K562 (cell line): ENCODE results near the gene GTPBP1. TPM values are rescaled to one million over a fixed set of nuclear protein-coding genes. Genes with fewer than 3 reads are reported as not detected.

Experiments
- ARID1B ChIP-seq: fragments of 450-650 bp; IDR thresholded peaks from 2 replicates; pipeline ENCODE4 v1.6.1; 2016; ENCODE audit warnings: antibody characterized with exemption, mild to moderate bottlenecking, inconsistent platforms
- BRCA1 ChIP-seq, 2 experiments: fragments of 450-650 bp in 1 of 2; sonication (generic) in 1 of 2; formaldehyde crosslinking in 1 of 2; IDR thresholded peaks; 2 replicates each; pipeline versions ENCODE4 v1.5.0 to v1.6.1; 2017 to 2020; ENCODE audit warnings: mild to moderate bottlenecking in 1 of 2, missing genetic modification reagents in 1 of 2
- ELF2 ChIP-seq: fragments of 250-450 bp; sonication (Bioruptor Pico); IDR thresholded peaks from 2 replicates; pipeline ENCODE4 v1.5.0; 2021; ENCODE audit warnings: mild to moderate bottlenecking
- ESRRA ChIP-seq: fragments of 450-650 bp; IDR thresholded peaks from 2 replicates; pipeline ENCODE4 v1.6.1; 2014; ENCODE audit warnings: low read depth, mild to moderate bottlenecking, moderate library complexity, borderline replicate concordance
- GABPA ChIP-seq: fragments of 200-800 bp; sonication (Bioruptor generic); conservative IDR thresholded peaks from 2 replicates; pipeline ENCODE4 v1.6.1; 2016; ENCODE audit warnings: low read depth, missing genetic modification characterization, missing compliant biosample characterization
- HDAC1 ChIP-seq, 2 experiments: fragments of 450-650 bp; IDR thresholded peaks; 2 replicates each; pipeline ENCODE4 v1.6.1; 2016 to 2017; ENCODE audit warnings: inconsistent platforms in 1 of 2, mild to moderate bottlenecking in 1 of 2, moderate library complexity in 1 of 2
- JUN ChIP-seq, 2 experiments: sonication (generic) in 1 of 2; formaldehyde crosslinking in 1 of 2; IDR thresholded peaks; 2 replicates each; pipeline versions ENCODE4 v1.6.1 to v1.8.0; 2012 to 2022; ENCODE audit warnings: borderline replicate concordance in 2 of 2, mild to moderate bottlenecking in 2 of 2, improper control_type of control experiment in 1 of 2, low read depth in 1 of 2, low read length in 1 of 2, missing genetic modification reagents in 1 of 2
- JUNB ChIP-seq: fragments of 450-650 bp; formaldehyde crosslinking; conservative IDR thresholded peaks from 2 replicates; pipeline ENCODE4 v1.4.0; 2020; ENCODE audit warnings: mild to moderate bottlenecking
- KLF1 ChIP-seq: fragments of 450-650 bp; IDR thresholded peaks from 2 replicates; pipeline ENCODE4 v1.6.1; 2016; ENCODE audit warnings: missing genetic modification characterization, missing compliant biosample characterization
- MBD2 ChIP-seq: sonication (generic); IDR thresholded peaks from 2 replicates; pipeline ENCODE4 v1.6.1; 2016; ENCODE audit warnings: low read depth, borderline replicate concordance
- MYNN ChIP-seq, 2 experiments: sonication (generic); formaldehyde crosslinking in 1 of 2; IDR thresholded peaks; 2 replicates each; pipeline versions ENCODE4 v1.5.0 to v1.6.1; 2016 to 2020; ENCODE audit warnings: antibody characterized with exemption in 1 of 2, missing genetic modification reagents in 1 of 2
- RBFOX2 ChIP-seq: fragments of 200-400 bp; formaldehyde crosslinking; IDR thresholded peaks from 2 replicates; pipeline ENCODE4 v1.6.1; 2017; ENCODE audit warnings: low read depth, mild to moderate bottlenecking, low read length, moderate library complexity
- TAL1 ChIP-seq: fragments of 450-650 bp; IDR thresholded peaks from 2 replicates; pipeline ENCODE4 v1.6.1; 2016; ENCODE audit warnings: mild to moderate bottlenecking
- YY1 ChIP-seq, 3 experiments: IDR thresholded peaks; 2 replicates each; pipeline ENCODE4 v1.6.1; 2011; ENCODE audit warnings: low read length in 2 of 3, mild to moderate bottlenecking in 2 of 3, moderate library complexity in 2 of 3, borderline replicate concordance in 1 of 3, control low read depth in 1 of 3, low read depth in 1 of 3; ENCODE audit not compliant: insufficient read depth in 3 of 3, insufficient replicate concordance in 2 of 3, control insufficient read depth in 1 of 3, insufficient read length in 1 of 3; ENCODE audit errors: extremely low read depth in 1 of 3
- ZBTB17 ChIP-seq: fragments of 450-650 bp; formaldehyde crosslinking; IDR thresholded peaks from 2 replicates; pipeline ENCODE4 v1.4.0; 2020; ENCODE audit warnings: mild to moderate bottlenecking
- polyA plus RNA-seq, 8 experiments: library from polyadenylated mRNA; depleted of rRNA in 4 of 8; stranded (reverse) in 5 of 8; unstranded in 3 of 8; fragments of >200 nt; fragmentation: Nextera tagmentation in 2 of 8; fragmentation: Illumina TruSeq in 1 of 8; extraction: Ambion mirVana in 2 of 8; extraction: Trizol in 1 of 8; gene quantifications; 2 replicates each; pipeline versions ENCODE4 v1.2.1 to v1.2.3, GENCODE V29; 2011 to 2014; ENCODE audit warnings: inconsistent platforms in 1 of 8, missing spikeins in 1 of 8
- total RNA-seq, 7 experiments: library from RNA; depleted of rRNA in 6 of 7; stranded (reverse); fragments of >200 nt in 6 of 7; fragmentation: Illumina TruSeq in 2 of 7; extraction: Trizol in 2 of 7; gene quantifications; 2 replicates each; pipeline versions ENCODE4 v1.2.1 to v1.2.3, GENCODE V29; 2011 to 2021; ENCODE audit warnings: low replicate concordance in 1 of 7
- TF ChIP-seq, protein P1 (sequence below): sonication (generic); formaldehyde crosslinking; IDR thresholded peaks from 2 replicates; pipeline ENCODE4 v1.8.0; 2022; ENCODE audit warnings: mild to moderate bottlenecking, missing genetic modification reagents
- TF ChIP-seq, protein P2 (sequence below): fragments of 450-650 bp; IDR thresholded peaks from one replicate; pipeline ENCODE4 v1.6.1; 2018; ENCODE audit warnings: mild to moderate bottlenecking, moderate library complexity; ENCODE audit not compliant: partially characterized antibody
- TF ChIP-seq, protein P3 (sequence below), 2 experiments: fragments of 450-650 bp in 1 of 2; sonication (generic) in 1 of 2; formaldehyde crosslinking in 1 of 2; IDR thresholded peaks in 1 of 2; conservative IDR thresholded peaks in 1 of 2; 2 replicates each; pipeline versions ENCODE4 v1.6.1 to v1.8.1; 2016 to 2023; ENCODE audit warnings: mild to moderate bottlenecking in 2 of 2, moderate library complexity in 2 of 2, inconsistent platforms in 1 of 2, missing genetic modification reagents in 1 of 2
- TF ChIP-seq, protein P4 (sequence below): fragments of 250-450 bp; sonication (Bioruptor Pico); IDR thresholded peaks from 2 replicates; pipeline ENCODE4 v1.8.0; 2021; ENCODE audit warnings: moderate library complexity, mild to moderate bottlenecking, inconsistent platforms
- TF ChIP-seq, protein P5 (sequence below): fragments of 200-800 bp; sonication (Bioruptor generic); IDR thresholded peaks from 2 replicates; pipeline ENCODE4 v1.6.1; 2017; ENCODE audit warnings: missing genetic modification characterization, missing compliant biosample characterization

Gene GTPBP1
- total and polyA plus RNA-seq, 9 of the 15 experiments (the other 6 are each of a cell fraction or from before 2014, with no cell fraction given), result 0.83 to 53.2 (median 23.3) TPM

DNA sequence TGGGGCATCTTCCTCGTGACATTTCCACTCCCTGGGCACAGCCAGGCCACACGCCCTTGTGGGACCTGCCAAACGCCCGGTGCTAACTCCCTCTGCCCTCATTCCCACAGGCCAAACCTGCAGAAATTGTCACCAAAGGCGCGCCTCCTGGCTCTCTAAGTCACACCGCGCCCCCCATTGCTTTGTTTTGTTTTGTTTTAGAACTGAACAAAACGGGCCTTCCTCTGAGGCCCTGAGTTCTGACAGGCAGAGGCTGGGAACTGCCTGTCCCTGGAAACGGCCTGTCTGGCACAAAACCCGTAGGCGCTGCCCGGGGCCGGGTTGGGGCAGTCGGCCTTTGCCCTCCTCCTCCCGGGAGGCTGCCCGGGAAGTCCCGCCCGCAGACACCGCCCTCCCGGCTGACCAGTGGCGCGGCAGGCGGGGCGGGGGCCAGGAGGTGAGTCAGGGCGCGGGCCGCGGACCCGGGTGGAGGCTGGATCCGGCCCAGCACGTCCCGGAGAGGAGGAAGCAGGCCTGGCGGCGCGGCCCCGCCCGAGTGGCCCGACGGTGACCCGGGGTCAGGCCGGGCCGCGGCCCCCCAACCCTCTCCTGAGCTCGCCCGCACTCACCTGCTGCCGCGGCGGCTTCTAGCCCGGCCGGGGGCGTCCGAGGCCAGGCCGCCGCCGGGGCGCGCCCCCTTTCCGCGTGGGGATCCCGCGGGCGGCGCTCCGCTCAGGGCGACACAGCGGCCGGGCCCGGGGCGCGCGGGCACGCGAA is 49.6 kb downstream of the GTPBP1 start (continued):
- TF ChIP-seq, protein P1, sequence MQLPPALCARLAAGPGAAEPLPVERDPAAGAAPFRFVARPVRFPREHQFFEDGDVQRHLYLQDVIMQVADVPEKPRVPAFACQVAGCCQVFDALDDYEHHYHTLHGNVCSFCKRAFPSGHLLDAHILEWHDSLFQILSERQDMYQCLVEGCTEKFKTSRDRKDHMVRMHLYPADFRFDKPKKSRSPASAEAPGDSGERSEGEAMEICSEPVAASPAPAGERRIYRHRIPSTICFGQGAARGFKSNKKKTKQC, result peak; percentile 73; the same call in 1 of the 2 replicates
- TF ChIP-seq BRCA1 (IDR thresholded peaks at IDR 0.05), result no peak
- no peak for TF ChIP-seq BRCA1 (CRISPR knock-in tag; IDR thresholded peaks at IDR 0.05)
- TF ChIP-seq, protein P2, sequence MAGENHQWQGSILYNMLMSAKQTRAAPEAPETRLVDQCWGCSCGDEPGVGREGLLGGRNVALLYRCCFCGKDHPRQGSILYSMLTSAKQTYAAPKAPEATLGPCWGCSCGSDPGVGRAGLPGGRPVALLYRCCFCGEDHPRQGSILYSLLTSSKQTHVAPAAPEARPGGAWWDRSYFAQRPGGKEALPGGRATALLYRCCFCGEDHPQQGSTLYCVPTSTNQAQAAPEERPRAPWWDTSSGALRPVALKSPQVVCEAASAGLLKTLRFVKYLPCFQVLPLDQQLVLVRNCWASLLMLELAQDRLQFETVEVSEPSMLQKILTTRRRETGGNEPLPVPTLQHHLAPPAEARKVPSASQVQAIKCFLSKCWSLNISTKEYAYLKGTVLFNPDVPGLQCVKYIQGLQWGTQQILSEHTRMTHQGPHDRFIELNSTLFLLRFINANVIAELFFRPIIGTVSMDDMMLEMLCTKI, result no peak
- 0 out of 2 replicates have a peak, but pooled peaks have one; percentile 6 for TF ChIP-seq ARID1B
- peak; percentile 29; the same call in 1 of the 2 replicates for TF ChIP-seq MYNN (IDR thresholded peaks at IDR 0.05)
- TF ChIP-seq MYNN (CRISPR knock-in tag; IDR thresholded peaks at IDR 0.05), result no peak
- TF ChIP-seq KLF1 (tag), result 0 out of 2 replicates have a peak, but pooled peaks have one; percentile 51
- peak; percentile 43; the same call in 1 of the 2 replicates for TF ChIP-seq ESRRA
- TF ChIP-seq RBFOX2, result peak; percentile 79
- TF ChIP-seq, protein P3, sequence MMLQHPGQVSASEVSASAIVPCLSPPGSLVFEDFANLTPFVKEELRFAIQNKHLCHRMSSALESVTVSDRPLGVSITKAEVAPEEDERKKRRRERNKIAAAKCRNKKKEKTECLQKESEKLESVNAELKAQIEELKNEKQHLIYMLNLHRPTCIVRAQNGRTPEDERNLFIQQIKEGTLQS (IDR thresholded peaks at IDR 0.05), result 0 out of 2 replicates have a peak, but pooled peaks have one; percentile 45
- TF ChIP-seq, protein P3 (CRISPR knock-in tag; conservative IDR thresholded peaks at IDR 0.05), result 0 out of 2 replicates have a peak, but pooled peaks have one; percentile 67
- 0 out of 4 replicates have a peak, but pooled peaks of 1 of the 2 experiments have one; percentile 31 for TF ChIP-seq HDAC1 (IDR thresholded peaks at IDR 0.05)
- peak; percentile 60; the same call in 1 of the 2 replicates for TF ChIP-seq GABPA (tag)
- no peak for TF ChIP-seq TAL1
- peak; percentile 20; the same call in 1 of the 2 replicates for TF ChIP-seq ELF2 (CRISPR knock-in tag)
- no peak for TF ChIP-seq MBD2
- TF ChIP-seq, protein P4, sequence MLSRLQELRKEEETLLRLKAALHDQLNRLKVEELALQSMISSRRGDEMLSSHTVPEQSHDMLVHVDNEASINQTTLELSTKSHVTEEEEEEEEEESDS (CRISPR knock-in tag), result no peak
- TF ChIP-seq ZBTB17 (CRISPR knock-in tag), result 0 out of 2 replicates have a peak, but pooled peaks have one; percentile 28
- TF ChIP-seq JUNB (CRISPR knock-in tag), result 0 out of 2 replicates have a peak, but pooled peaks have one; percentile 31
- TF ChIP-seq, protein P5, sequence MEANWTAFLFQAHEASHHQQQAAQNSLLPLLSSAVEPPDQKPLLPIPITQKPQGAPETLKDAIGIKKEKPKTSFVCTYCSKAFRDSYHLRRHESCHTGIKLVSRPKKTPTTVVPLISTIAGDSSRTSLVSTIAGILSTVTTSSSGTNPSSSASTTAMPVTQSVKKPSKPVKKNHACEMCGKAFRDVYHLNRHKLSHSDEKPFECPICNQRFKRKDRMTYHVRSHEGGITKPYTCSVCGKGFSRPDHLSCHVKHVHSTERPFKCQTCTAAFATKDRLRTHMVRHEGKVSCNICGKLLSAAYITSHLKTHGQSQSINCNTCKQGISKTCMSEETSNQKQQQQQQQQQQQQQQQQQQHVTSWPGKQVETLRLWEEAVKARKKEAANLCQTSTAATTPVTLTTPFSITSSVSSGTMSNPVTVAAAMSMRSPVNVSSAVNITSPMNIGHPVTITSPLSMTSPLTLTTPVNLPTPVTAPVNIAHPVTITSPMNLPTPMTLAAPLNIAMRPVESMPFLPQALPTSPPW (CRISPR knock-in tag), result peak; percentile 85
- TF ChIP-seq YY1 (IDR thresholded peaks at IDR 0.05; ENCODE audit: borderline replicate concordance in 1 of 3, control insufficient read depth in 1 of 3, extremely low read depth in 1 of 3, insufficient read depth in 3 of 3, insufficient read length in 1 of 3, insufficient replicate concordance in 2 of 3, low read depth in 1 of 3, low read length in 2 of 3), result peak in 1 of 3 experiments; percentile 44
- TF ChIP-seq JUN (IDR thresholded peaks at IDR 0.05; ENCODE audit: borderline replicate concordance, low read depth, low read length), result 0 out of 2 replicates have a peak, but pooled peaks have one; percentile 33
- TF ChIP-seq JUN (CRISPR knock-in tag; IDR thresholded peaks at IDR 0.05; ENCODE audit: borderline replicate concordance), result 0 out of 2 replicates have a peak, but pooled peaks have one; percentile 63
